ENCODE measurements around the gene ADAMTS13.

DNA sequence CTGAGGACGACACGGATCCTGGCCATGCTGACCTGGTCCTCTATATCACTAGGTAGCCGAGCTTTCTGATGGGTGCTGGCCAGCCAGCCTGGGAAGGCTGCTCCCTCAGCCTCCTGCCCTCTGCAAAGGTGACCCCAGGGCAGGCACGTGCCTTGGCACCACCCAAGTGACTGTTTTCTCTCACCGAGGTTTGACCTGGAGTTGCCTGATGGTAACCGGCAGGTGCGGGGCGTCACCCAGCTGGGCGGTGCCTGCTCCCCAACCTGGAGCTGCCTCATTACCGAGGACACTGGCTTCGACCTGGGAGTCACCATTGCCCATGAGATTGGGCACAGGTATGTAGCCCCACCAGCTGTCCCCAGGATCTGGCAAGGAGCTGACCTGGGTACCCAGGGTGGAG, 3.8 kb downstream of the ADAMTS13 start:
- TF ChIP-seq, protein P1, sequence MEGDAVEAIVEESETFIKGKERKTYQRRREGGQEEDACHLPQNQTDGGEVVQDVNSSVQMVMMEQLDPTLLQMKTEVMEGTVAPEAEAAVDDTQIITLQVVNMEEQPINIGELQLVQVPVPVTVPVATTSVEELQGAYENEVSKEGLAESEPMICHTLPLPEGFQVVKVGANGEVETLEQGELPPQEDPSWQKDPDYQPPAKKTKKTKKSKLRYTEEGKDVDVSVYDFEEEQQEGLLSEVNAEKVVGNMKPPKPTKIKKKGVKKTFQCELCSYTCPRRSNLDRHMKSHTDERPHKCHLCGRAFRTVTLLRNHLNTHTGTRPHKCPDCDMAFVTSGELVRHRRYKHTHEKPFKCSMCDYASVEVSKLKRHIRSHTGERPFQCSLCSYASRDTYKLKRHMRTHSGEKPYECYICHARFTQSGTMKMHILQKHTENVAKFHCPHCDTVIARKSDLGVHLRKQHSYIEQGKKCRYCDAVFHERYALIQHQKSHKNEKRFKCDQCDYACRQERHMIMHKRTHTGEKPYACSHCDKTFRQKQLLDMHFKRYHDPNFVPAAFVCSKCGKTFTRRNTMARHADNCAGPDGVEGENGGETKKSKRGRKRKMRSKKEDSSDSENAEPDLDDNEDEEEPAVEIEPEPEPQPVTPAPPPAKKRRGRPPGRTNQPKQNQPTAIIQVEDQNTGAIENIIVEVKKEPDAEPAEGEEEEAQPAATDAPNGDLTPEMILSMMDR (IDR thresholded peaks at IDR 0.05), result no peak
- no peak for TF ChIP-seq EP300 (IDR thresholded peaks at IDR 0.05; ENCODE audit: low read depth)

Data from transverse colon (tissue), 3 donors.